IMR-90 (cell line): ENCODE data around the gene SNX11. TPM values are rescaled to one million over a fixed set of nuclear protein-coding genes. Genes with fewer than 3 reads are reported as not detected.

Experiments used
- ATAC-seq: fragments of 200-7000 bp; cut with Tn5 transposase; 2 replicates; pipeline ENCODE4 v1.9.1; 2020; ENCODE audit warnings: low read depth, mild to moderate bottlenecking, moderate library complexity
- BruUV-seq: library from RNA; stranded (reverse); fragments of 400-500 nt; replicated peaks from 2 replicates; lab custom pipeline; 2021; lab: Mats Ljungman, UMichigan
- CTCF ChIA-PET: fragments of 300-600 bp; formaldehyde crosslinking; extraction: SDS; loops from one replicate; lab custom pipeline; 2021; ENCODE audit warnings: antibody characterized with exemption; lab: Yijun Ruan, JAX
- POLR2A ChIA-PET: fragments of 300-600 bp; sonication (Branson Sonifier 250); formaldehyde crosslinking; loops from one replicate; lab custom pipeline; 2022; ENCODE audit warnings: antibody characterized with exemption; ENCODE audit not compliant: unreplicated experiment; lab: Charles Lee
- DNase-seq: peaks from one replicate; pipeline ENCODE4 v3.0.0; 2013
- H2AFZ ChIP-seq: replicated peaks from 2 replicates; pipeline ENCODE3; 2013; ENCODE audit warnings: low read length, mild to moderate bottlenecking; ENCODE audit not compliant: poor library complexity
- H2AK5ac ChIP-seq: 2 replicates; pipeline ENCODE4 v1.6.1; 2013; ENCODE audit warnings: low read depth, low read length, inconsistent platforms
- H2AK9ac ChIP-seq: replicated peaks from 2 replicates; pipeline ENCODE3; 2013; ENCODE audit warnings: mild to moderate bottlenecking, low read depth, low read length, moderate library complexity; ENCODE audit not compliant: poor library complexity
- H2BK120ac ChIP-seq: 2 replicates; pipeline ENCODE4 v1.6.1; 2013; ENCODE audit warnings: low read depth, low read length, inconsistent platforms
- H2BK15ac ChIP-seq: 3 replicates; pipeline ENCODE4 v1.6.1; 2013; ENCODE audit warnings: low read depth, low read length, inconsistent platforms
- H2BK20ac ChIP-seq: 2 replicates; pipeline ENCODE4 v1.6.1; 2013; ENCODE audit warnings: low read depth, mild to moderate bottlenecking, inconsistent platforms, low read length, moderate library complexity
- H2BK5ac ChIP-seq: 2 replicates; pipeline ENCODE4 v1.6.1; 2013; ENCODE audit warnings: mild to moderate bottlenecking, low read depth, low read length, inconsistent platforms; ENCODE audit not compliant: poor library complexity, severe bottlenecking
- H3K14ac ChIP-seq: replicated peaks from 2 replicates; pipeline ENCODE4 v1.6.1; 2013; ENCODE audit warnings: low read depth, low read length, inconsistent platforms
- H3K18ac ChIP-seq: 2 replicates; pipeline ENCODE4 v1.6.1; 2013; ENCODE audit warnings: low read depth, low read length, control low read depth
- H3K23ac ChIP-seq: 2 replicates; pipeline ENCODE4 v1.6.1; 2013; ENCODE audit warnings: low read depth, low read length, inconsistent platforms
- H3K27ac ChIP-seq: 2 replicates; pipeline ENCODE4 v1.5.1; 2013; ENCODE audit warnings: mild to moderate bottlenecking, control low read depth, low read length; ENCODE audit not compliant: insufficient read depth
- H3K27me3 ChIP-seq: 2 replicates; pipeline ENCODE4 v1.6.1; 2013; ENCODE audit warnings: low read length; ENCODE audit not compliant: control insufficient read depth, insufficient read depth
- H3K36me3 ChIP-seq: 2 replicates; pipeline ENCODE4 v1.6.1; 2013; ENCODE audit warnings: low read length, mixed read lengths; ENCODE audit not compliant: control insufficient read depth, insufficient read depth
- H3K4ac ChIP-seq: 2 replicates; pipeline ENCODE4 v1.6.1; 2013; ENCODE audit warnings: low read depth, low read length, inconsistent platforms
- H3K4me1 ChIP-seq: 2 replicates; pipeline ENCODE4 v1.6.1; 2013; ENCODE audit warnings: low read length, mixed read lengths; ENCODE audit not compliant: control insufficient read depth, insufficient read depth
- H3K4me2 ChIP-seq: 2 replicates; pipeline ENCODE4 v1.6.1; 2013; ENCODE audit warnings: low read depth, mild to moderate bottlenecking, control low read depth, low read length, moderate library complexity
- H3K4me3 ChIP-seq: 2 replicates; pipeline ENCODE4 v1.5.1; 2013; ENCODE audit warnings: low read depth, mild to moderate bottlenecking, control low read depth, low read length, moderate library complexity; ENCODE audit not compliant: insufficient read depth
- H3K56ac ChIP-seq: 2 replicates; pipeline ENCODE4 v1.6.1; 2013; ENCODE audit warnings: low read length, inconsistent platforms; ENCODE audit not compliant: insufficient read depth; ENCODE audit errors: extremely low read depth
- H3K79me1 ChIP-seq, 2 experiments: 2 replicates each; pipeline ENCODE4 v1.6.1; 2013; ENCODE audit warnings: low read length in 2 of 2, inconsistent platforms in 1 of 2, low read depth in 1 of 2
- H3K9ac ChIP-seq: 2 replicates; pipeline ENCODE4 v1.6.1; 2013; ENCODE audit warnings: low read depth, low read length, control low read depth
- H3K9me1 ChIP-seq: 2 replicates; pipeline ENCODE4 v1.6.1; 2013; ENCODE audit warnings: low read length, inconsistent platforms; ENCODE audit not compliant: insufficient read depth
- H3K9me3 ChIP-seq: 2 replicates; pipeline ENCODE4 v1.6.1; 2013; ENCODE audit warnings: low read length; ENCODE audit not compliant: control insufficient read depth, insufficient read depth
- H4K20me1 ChIP-seq: 2 replicates; pipeline ENCODE4 v1.6.1; 2013; ENCODE audit warnings: low read length, inconsistent platforms; ENCODE audit not compliant: insufficient read depth
- H4K5ac ChIP-seq: 2 replicates; pipeline ENCODE4 v1.6.1; 2013; ENCODE audit warnings: mild to moderate bottlenecking, low read depth, low read length, control low read depth
- H4K8ac ChIP-seq, 2 experiments: 2 replicates each; pipeline ENCODE4 v1.6.1; 2013; ENCODE audit warnings: low read depth in 2 of 2, low read length in 2 of 2, control low read depth in 1 of 2, inconsistent platforms in 1 of 2
- H4K91ac ChIP-seq: 2 replicates; pipeline ENCODE4 v1.6.1; 2013; ENCODE audit warnings: low read depth, low read length, inconsistent platforms; ENCODE audit not compliant: insufficient read depth
- CHD1 ChIP-seq: IDR thresholded peaks from 2 replicates; pipeline ENCODE4 v1.6.1; 2012; ENCODE audit warnings: low read depth, low read length, improper control_type of control experiment
- MXI1 ChIP-seq: IDR thresholded peaks from 2 replicates; pipeline ENCODE4 v1.6.1; 2012; ENCODE audit warnings: low read depth, mild to moderate bottlenecking, low read length, moderate library complexity, borderline replicate concordance
- NFE2L2 ChIP-seq: fragments of 150-350 bp; IDR thresholded peaks from 2 replicates; pipeline ENCODE4 v1.6.1; 2016; ENCODE audit warnings: low read depth, mild to moderate bottlenecking, low read length
- SMC3 ChIP-seq: fragments of 150-350 bp; IDR thresholded peaks from 2 replicates; pipeline ENCODE4 v1.6.1; 2016; ENCODE audit warnings: low read depth, mild to moderate bottlenecking, antibody characterized with exemption, low read length, moderate library complexity
- WGBS, 2 experiments: methylation state at CpG; one replicate each; pipeline versions ENCODE4 v1.1.5 to v1.1.7; 2013; ENCODE audit warnings: missing lambda C conversion rate in 2 of 2; ENCODE audit not compliant: insufficient read length in 1 of 2; ENCODE audit errors: extremely low coverage in 2 of 2; 5-methylcytosine and 5-hydroxymethylcytosine counted together
- dilution Hi-C: fragments of 300-500 bp; cut with HindIII; formaldehyde crosslinking; loops from one replicate; pipeline ENCODE4 v1.14.3; 2018; ENCODE audit warnings: low sequenced_read_pairs; ENCODE audit not compliant: unreplicated experiment
- in situ Hi-C: fragments of 300-500 bp; cut with MboI; formaldehyde crosslinking; loops from 3 replicates; pipeline ENCODE4 v1.14.3; 2019; ENCODE audit warnings: low sequenced_read_pairs, inconsistent platforms, mixed read lengths
- intact Hi-C: fragments of 100-400 bp; cut with micrococcal nuclease; formaldehyde crosslinking; loops from 2 replicates; pipeline ENCODE4 v1.10.0; 2022
- polyA plus RNA-seq, 3 experiments: library from polyadenylated mRNA; depleted of rRNA; stranded (reverse); fragments of >200 nt; gene quantifications; 2 replicates each; pipeline ENCODE4 v1.2.3, GENCODE V29; 2012; ENCODE audit warnings: low replicate concordance in 1 of 3
- total RNA-seq: library from RNA; depleted of rRNA; stranded (reverse); fragments of >200 nt; gene quantifications from 2 replicates; pipeline ENCODE4 v1.2.3, GENCODE V29; 2012

Gene SNX11
- total and polyA plus RNA-seq, 2 of the 4 experiments (the other 2 are of a cell fraction): 14.7 to 16.9 TPM

DNA sequence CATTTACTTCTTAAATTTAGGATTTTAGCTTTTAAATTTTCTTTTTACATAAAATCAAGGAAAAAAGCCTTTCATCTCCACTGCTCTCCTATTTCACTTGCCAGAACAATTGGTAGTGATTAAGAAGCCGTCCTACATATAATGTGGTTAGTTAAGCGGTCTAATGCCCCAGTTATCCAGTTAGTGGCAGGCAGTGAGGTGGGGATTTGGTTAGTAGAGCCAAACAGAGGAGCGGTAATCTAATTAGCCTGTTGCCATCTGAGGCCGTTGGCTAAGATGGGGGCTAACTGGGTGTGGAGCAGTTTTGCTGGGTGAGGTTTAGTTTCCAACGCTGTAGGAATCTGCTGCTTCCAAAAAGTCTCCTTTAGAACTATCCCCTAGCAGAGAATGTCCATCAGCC lies 22.4 kb downstream of the SNX11 start:
- WGBS, 2 experiments: 80% methylated on average over 1 of the region's 5 CpGs; no CpG with 5 or more reads in 1 of the 2 experiments
- no peak overlapping the region for H4K91ac ChIP-seq

More for the DNA sequence above, 22.4 kb downstream of the SNX11 start:
- H4K20me1 ChIP-seq: no peaks in the 10 kb centered on the region
- no peak overlapping the region for H3K9ac ChIP-seq
- TF ChIP-seq CHD1: no peak
- no peak for TF ChIP-seq MXI1
- no peak for TF ChIP-seq SMC3
- TF ChIP-seq NFE2L2: no peak
- no peak overlapping the region for H3K4me2 ChIP-seq
- no peak overlapping the region for H2BK20ac ChIP-seq
- no peak overlapping the region for H3K27ac ChIP-seq
- H3K9me1 ChIP-seq: no peaks in the 10 kb centered on the region
- intact Hi-C loops (loop anchor here (2.0 kb wide), 1 partner anchor 55 kb away; no protein-coding TSS in a partner anchor), in situ Hi-C loops (loop anchor here (5.0 kb wide), 1 partner anchor 103 kb away; no protein-coding TSS in a partner anchor), dilution Hi-C loops (no loop called here)
- no TSS peak for BruUV-seq
- H2AK5ac ChIP-seq: no peak overlapping the region
- ChIA-PET POLR2A (no interaction called here), CTCF (interaction anchor here (2.7 kb wide), 1 partner anchor 104 kb away, joined by 18 read pairs; no protein-coding TSS in a partner anchor)
- no peak overlapping the region for H3K4me3 ChIP-seq
- no peaks in the 10 kb centered on the region for H3K9me3 ChIP-seq
- no peak overlapping the region for H2BK5ac ChIP-seq
- H3K36me3 ChIP-seq: peaks cover 2% of the 10 kb centered on the region; the same call in 1 of the 2 replicates
- DNase-seq: no peak
- H2AFZ ChIP-seq: no peak overlapping the region
- H3K18ac ChIP-seq: no peak overlapping the region
- H3K4me1 ChIP-seq: no peaks in the 10 kb centered on the region
- H3K14ac ChIP-seq: no peak overlapping the region
- no peak overlapping the region for H3K4ac ChIP-seq
- ATAC-seq: no peak
- no peaks in the 10 kb centered on the region for H3K79me1 ChIP-seq
- H2AK9ac ChIP-seq: no peak overlapping the region
- peaks cover 10% of the 10 kb centered on the region for H3K27me3 ChIP-seq
- H2BK120ac ChIP-seq: no peak overlapping the region
- no peak overlapping the region for H2BK15ac ChIP-seq
- no peak overlapping the region for H4K5ac ChIP-seq
- no peak overlapping the region for H3K23ac ChIP-seq
- no peak overlapping the region for H4K8ac ChIP-seq
- H3K56ac ChIP-seq: no peak overlapping the region
